Neural cell (in vitro differentiated cells): ENCODE measurements around the gene NOTCH3. TPM values are rescaled to one million over a fixed set of nuclear protein-coding genes. Genes with fewer than 3 reads are reported as not detected.

Source experiments
- H2AFZ ChIP-seq: fragments of 200-600, 300-800 bp; sonication (generic), shearing (Covaris generic); 2 replicates; pipeline ENCODE4 v1.6.0; 2014; ENCODE audit warnings: low read depth, mild to moderate bottlenecking, antibody characterized with exemption, low read length, moderate library complexity
- H3F3A ChIP-seq: fragments of 200-600 bp; shearing (Covaris generic); 2 replicates; pipeline ENCODE4 v1.6.1; 2016; ENCODE audit warnings: mild to moderate bottlenecking, moderate library complexity, mixed read lengths, antibody characterized with exemption, low read length; ENCODE audit not compliant: insufficient read depth, poor library complexity, severe bottlenecking
- H3K27ac ChIP-seq: fragments of 200-600, 300-800 bp; sonication (generic), shearing (Covaris generic); 2 replicates; pipeline ENCODE4 v1.5.1; 2014; ENCODE audit warnings: mild to moderate bottlenecking, low read length, moderate library complexity
- H3K27me3 ChIP-seq: fragments of 300-800, 200-600 bp; sonication (generic), shearing (Covaris generic); 2 replicates; pipeline ENCODE4 v1.6.0; 2014; ENCODE audit warnings: mild to moderate bottlenecking, low read depth, low read length, moderate library complexity; ENCODE audit not compliant: insufficient read depth
- H3K36me3 ChIP-seq: fragments of 300-800, 200-600 bp; sonication (generic), shearing (Covaris generic); 2 replicates; pipeline ENCODE4 v1.5.1; 2014; ENCODE audit warnings: mild to moderate bottlenecking, antibody characterized with exemption, low read length, moderate library complexity; ENCODE audit not compliant: insufficient read depth
- H3K4me2 ChIP-seq: fragments of 300-800, 200-600 bp; sonication (generic), shearing (Covaris generic); 2 replicates; pipeline ENCODE4 v1.6.0; 2014; ENCODE audit warnings: mild to moderate bottlenecking, low read length
- H3K4me3 ChIP-seq: fragments of 300-800, 200-600 bp; sonication (generic), shearing (Covaris generic); 2 replicates; pipeline ENCODE4 v1.5.1; 2014; ENCODE audit warnings: mild to moderate bottlenecking, low read length, moderate library complexity
- H3K79me2 ChIP-seq: fragments of 200-600 bp; shearing (Covaris generic); replicated peaks from 2 replicates; pipeline ENCODE4 v1.6.0; 2014; ENCODE audit warnings: mild to moderate bottlenecking, low read length, moderate library complexity; ENCODE audit not compliant: insufficient read depth
- H3K9ac ChIP-seq: fragments of 300-800, 200-600 bp; sonication (generic), shearing (Covaris generic); 2 replicates; pipeline ENCODE4 v1.6.1; 2016; ENCODE audit warnings: mild to moderate bottlenecking, low read length, mixed read lengths
- H3K9me2 ChIP-seq: fragments of 200-600 bp; shearing (Covaris generic); 2 replicates; pipeline ENCODE4 v1.6.1; 2016; ENCODE audit warnings: mild to moderate bottlenecking, low read length, mixed read lengths; ENCODE audit not compliant: insufficient read depth
- H3K9me3 ChIP-seq: fragments of 200-600, 300-800 bp; sonication (generic), shearing (Covaris generic); 2 replicates; pipeline ENCODE4 v1.6.1; 2016; ENCODE audit warnings: mild to moderate bottlenecking, mixed run types, low read length, moderate library complexity, mixed read lengths
- H4K20me1 ChIP-seq: fragments of 200-600 bp; shearing (Covaris generic); 2 replicates; pipeline ENCODE4 v1.6.1; 2016; ENCODE audit warnings: mild to moderate bottlenecking, mixed run types; ENCODE audit not compliant: insufficient read depth
- EP300 ChIP-seq: fragments of 450-650 bp; conservative IDR thresholded peaks from 2 replicates; pipeline ENCODE4 v1.6.1; 2014; ENCODE audit warnings: antibody characterized with exemption, mild to moderate bottlenecking, moderate library complexity; ENCODE audit not compliant: poor library complexity, severe bottlenecking
- EZH2 ChIP-seq: fragments of 200-600, 300-800 bp; shearing (Covaris generic), sonication (generic); IDR thresholded peaks from 2 replicates; pipeline ENCODE4 v1.6.1; 2014; ENCODE audit warnings: antibody characterized with exemption, low read length, borderline replicate concordance, mild to moderate bottlenecking; ENCODE audit not compliant: insufficient read depth, poor library complexity, severe bottlenecking
- MXI1 ChIP-seq: fragments of 450-650 bp; conservative IDR thresholded peaks from 2 replicates; pipeline ENCODE4 v1.6.1; 2014; ENCODE audit warnings: antibody characterized with exemption, mild to moderate bottlenecking; ENCODE audit not compliant: poor library complexity, severe bottlenecking
- POLR2AphosphoS5 ChIP-seq: IDR thresholded peaks from 2 replicates; pipeline ENCODE4 v1.6.1; 2012
- RAD21 ChIP-seq: fragments of 450-650 bp; conservative IDR thresholded peaks from 2 replicates; pipeline ENCODE4 v1.6.1; 2014; ENCODE audit warnings: antibody characterized with exemption, mild to moderate bottlenecking, moderate library complexity
- SMC3 ChIP-seq: fragments of 450-650 bp; conservative IDR thresholded peaks from 2 replicates; pipeline ENCODE4 v1.6.1; 2014; ENCODE audit warnings: antibody characterized with exemption, mild to moderate bottlenecking, moderate library complexity; ENCODE audit not compliant: poor library complexity
- TAF1 ChIP-seq: IDR thresholded peaks from 2 replicates; pipeline ENCODE4 v1.6.1; 2012; ENCODE audit warnings: low read depth
- polyA plus RNA-seq: library from polyadenylated mRNA; depleted of rRNA; stranded (reverse); fragments of >200 nt; gene quantifications from 2 replicates; pipeline ENCODE4 v1.2.3, GENCODE V29; 2014
- TF ChIP-seq, protein P1 (sequence below): fragments of 450-650 bp; IDR thresholded peaks from 2 replicates; pipeline ENCODE4 v1.5.1; 2014; ENCODE audit warnings: antibody characterized with exemption, mild to moderate bottlenecking, moderate library complexity; ENCODE audit not compliant: poor library complexity, severe bottlenecking
- TF ChIP-seq, protein P2 (sequence below): IDR thresholded peaks from 2 replicates; pipeline ENCODE4 v1.6.1; 2012; ENCODE audit warnings: borderline replicate concordance

NOTCH3 gene
- polyA plus RNA-seq, 1 donor from 2014 or later = 0.21 TPM

DNA sequence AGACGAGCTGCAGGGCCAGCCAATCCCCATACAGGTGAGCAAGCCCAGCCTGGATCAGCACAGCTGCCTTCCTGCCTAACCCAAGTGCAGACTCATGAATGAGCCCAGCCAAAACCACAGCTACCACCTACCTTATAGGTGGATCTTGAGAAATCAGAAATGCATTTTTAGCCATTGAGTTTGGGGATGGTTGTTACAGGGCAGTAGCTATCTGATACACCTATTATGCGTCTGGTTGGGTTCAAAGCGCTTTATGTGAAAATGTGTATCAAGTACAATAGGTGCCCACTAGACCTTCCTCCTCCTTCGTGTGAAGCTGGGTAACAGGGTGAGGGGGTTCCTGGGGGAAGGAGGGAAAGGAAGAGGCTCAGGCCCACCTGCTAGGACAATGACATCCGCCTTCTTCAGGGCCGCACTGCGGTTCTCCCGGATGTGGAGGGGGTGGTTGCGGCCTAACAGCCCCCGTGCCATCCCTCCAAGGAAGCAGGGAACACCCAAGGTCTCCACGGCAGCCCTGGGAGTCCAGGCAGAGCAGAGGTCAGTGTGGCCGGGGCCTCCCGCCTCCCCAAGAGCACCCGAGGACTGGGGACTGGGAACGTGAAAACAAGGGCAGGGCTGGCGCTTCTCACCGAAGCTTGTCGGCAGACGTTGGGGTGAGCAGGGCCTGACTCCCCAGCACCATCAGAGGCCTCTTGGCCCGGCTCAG, 81.9 kb downstream of the NOTCH3 start:
- H3F3A ChIP-seq = no peaks in the 10 kb centered on the region
- no peaks in the 10 kb centered on the region for H3K27me3 ChIP-seq
- H3K4me3 ChIP-seq = no peak overlapping the region
- H3K79me2 ChIP-seq = peaks cover under 1% of the 10 kb centered on the region
- H4K20me1 ChIP-seq = no peaks in the 10 kb centered on the region
- TF ChIP-seq EP300 (no peak), MXI1 (no peak), RAD21 (no peak), EZH2 (no peak), SMC3 (no peak), TAF1 (no peak), POLR2AphosphoS5 (no peak)
- TF ChIP-seq, protein P1, sequence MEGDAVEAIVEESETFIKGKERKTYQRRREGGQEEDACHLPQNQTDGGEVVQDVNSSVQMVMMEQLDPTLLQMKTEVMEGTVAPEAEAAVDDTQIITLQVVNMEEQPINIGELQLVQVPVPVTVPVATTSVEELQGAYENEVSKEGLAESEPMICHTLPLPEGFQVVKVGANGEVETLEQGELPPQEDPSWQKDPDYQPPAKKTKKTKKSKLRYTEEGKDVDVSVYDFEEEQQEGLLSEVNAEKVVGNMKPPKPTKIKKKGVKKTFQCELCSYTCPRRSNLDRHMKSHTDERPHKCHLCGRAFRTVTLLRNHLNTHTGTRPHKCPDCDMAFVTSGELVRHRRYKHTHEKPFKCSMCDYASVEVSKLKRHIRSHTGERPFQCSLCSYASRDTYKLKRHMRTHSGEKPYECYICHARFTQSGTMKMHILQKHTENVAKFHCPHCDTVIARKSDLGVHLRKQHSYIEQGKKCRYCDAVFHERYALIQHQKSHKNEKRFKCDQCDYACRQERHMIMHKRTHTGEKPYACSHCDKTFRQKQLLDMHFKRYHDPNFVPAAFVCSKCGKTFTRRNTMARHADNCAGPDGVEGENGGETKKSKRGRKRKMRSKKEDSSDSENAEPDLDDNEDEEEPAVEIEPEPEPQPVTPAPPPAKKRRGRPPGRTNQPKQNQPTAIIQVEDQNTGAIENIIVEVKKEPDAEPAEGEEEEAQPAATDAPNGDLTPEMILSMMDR = no peak
- TF ChIP-seq, protein P2, sequence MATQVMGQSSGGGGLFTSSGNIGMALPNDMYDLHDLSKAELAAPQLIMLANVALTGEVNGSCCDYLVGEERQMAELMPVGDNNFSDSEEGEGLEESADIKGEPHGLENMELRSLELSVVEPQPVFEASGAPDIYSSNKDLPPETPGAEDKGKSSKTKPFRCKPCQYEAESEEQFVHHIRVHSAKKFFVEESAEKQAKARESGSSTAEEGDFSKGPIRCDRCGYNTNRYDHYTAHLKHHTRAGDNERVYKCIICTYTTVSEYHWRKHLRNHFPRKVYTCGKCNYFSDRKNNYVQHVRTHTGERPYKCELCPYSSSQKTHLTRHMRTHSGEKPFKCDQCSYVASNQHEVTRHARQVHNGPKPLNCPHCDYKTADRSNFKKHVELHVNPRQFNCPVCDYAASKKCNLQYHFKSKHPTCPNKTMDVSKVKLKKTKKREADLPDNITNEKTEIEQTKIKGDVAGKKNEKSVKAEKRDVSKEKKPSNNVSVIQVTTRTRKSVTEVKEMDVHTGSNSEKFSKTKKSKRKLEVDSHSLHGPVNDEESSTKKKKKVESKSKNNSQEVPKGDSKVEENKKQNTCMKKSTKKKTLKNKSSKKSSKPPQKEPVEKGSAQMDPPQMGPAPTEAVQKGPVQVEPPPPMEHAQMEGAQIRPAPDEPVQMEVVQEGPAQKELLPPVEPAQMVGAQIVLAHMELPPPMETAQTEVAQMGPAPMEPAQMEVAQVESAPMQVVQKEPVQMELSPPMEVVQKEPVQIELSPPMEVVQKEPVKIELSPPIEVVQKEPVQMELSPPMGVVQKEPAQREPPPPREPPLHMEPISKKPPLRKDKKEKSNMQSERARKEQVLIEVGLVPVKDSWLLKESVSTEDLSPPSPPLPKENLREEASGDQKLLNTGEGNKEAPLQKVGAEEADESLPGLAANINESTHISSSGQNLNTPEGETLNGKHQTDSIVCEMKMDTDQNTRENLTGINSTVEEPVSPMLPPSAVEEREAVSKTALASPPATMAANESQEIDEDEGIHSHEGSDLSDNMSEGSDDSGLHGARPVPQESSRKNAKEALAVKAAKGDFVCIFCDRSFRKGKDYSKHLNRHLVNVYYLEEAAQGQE = no peak
- H3K9me3 ChIP-seq = no peaks in the 10 kb centered on the region
- no peaks in the 10 kb centered on the region for H3K9me2 ChIP-seq
- H3K4me2 ChIP-seq = no peak overlapping the region
- no peak overlapping the region for H2AFZ ChIP-seq
- H3K9ac ChIP-seq = no peak overlapping the region
- H3K36me3 ChIP-seq = peaks cover 5% of the 10 kb centered on the region
- H3K27ac ChIP-seq = no peak overlapping the region

DNA sequence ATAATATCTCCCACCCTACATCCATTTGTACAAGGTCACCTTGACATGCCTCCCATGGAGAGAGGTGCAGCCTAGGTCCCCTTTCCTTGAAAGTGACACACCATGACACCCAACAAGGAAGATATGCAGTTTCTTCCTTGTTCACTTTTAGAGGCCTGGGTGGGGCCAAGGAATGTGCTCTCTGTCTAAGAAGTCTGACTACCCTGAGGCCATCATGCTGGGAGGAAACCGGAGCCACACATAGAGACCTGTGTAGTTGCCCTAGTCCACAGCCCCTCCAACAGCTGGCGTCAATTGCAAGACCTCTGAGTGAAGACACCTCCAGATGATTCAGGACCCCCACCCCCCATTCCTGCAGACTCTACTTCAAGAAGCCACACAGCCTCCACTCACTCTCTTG, 82.5 kb downstream of the NOTCH3 start:
- H3K4me2 ChIP-seq = no peak overlapping the region
- no peaks in the 10 kb centered on the region for H4K20me1 ChIP-seq
- no peaks in the 10 kb centered on the region for H3K27me3 ChIP-seq
- H3F3A ChIP-seq = no peaks in the 10 kb centered on the region
- H3K79me2 ChIP-seq = no peaks in the 10 kb centered on the region
- H3K27ac ChIP-seq = no peak overlapping the region
- TF ChIP-seq RAD21 (no peak), SMC3 (no peak), EP300 (no peak), TAF1 (no peak), MXI1 (no peak), POLR2AphosphoS5 (no peak)
- TF ChIP-seq, protein P2 = no peak
- TF ChIP-seq, protein P1 = no peak
- H2AFZ ChIP-seq = no peak overlapping the region
- H3K9me2 ChIP-seq = no peaks in the 10 kb centered on the region
- H3K9me3 ChIP-seq = no peaks in the 10 kb centered on the region
- no peak overlapping the region for H3K9ac ChIP-seq
- peaks cover 5% of the 10 kb centered on the region for H3K36me3 ChIP-seq
- H3K4me3 ChIP-seq = no peak overlapping the region
